GM18505 (cell line): ENCODE measurements around the gene RFX7.
"Not testable (repeated sequence)": the region's sequence is repeated elsewhere in the genome, so short reads cannot be mapped to it uniquely, and the experiment has no call there.

Experiments used
- ATAC-seq: cut with Tn5 transposase; IDR thresholded peaks from one replicate; pipeline ENCODE4 v1.9.1; 2021; ENCODE audit not compliant: unreplicated experiment
- POLR2A ChIP-seq: IDR thresholded peaks from 4 replicates; pipeline ENCODE4 v1.6.1; 2011; ENCODE audit warnings: borderline replicate concordance; ENCODE audit not compliant: insufficient read depth, insufficient read length; ENCODE audit errors: extremely low read depth

The RFX7 gene

GRCh38 chr15:56205061-56205876 lies 38.4 kb downstream of the RFX7 start:
- no peak for ATAC-seq
- TF ChIP-seq POLR2A = no peak

GRCh38 chr15:56203312-56203922 lies 40.3 kb downstream of the RFX7 start:
- ATAC-seq = not testable (repeated sequence)

DNA sequence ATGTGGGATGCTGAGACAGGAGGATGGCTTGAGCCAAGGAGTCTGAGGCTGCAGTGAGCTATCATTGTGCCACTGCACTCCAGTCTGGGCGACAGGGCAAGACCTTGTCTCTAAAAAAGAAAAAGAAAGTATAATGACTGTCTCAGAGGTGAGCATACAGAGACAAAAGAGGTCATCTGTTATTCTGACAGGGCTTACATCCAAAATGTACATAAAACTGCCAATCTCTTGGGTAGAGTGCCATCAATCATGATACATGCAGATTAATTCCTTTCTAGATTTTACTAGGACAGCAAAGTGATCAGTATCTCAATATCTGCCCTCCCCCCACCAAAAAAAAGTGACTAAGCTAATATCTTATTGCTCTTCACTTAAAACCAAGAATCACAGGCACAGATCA lies 41.0 kb downstream of the RFX7 start:
- no peak for ATAC-seq
- no peak for TF ChIP-seq POLR2A

DNA sequence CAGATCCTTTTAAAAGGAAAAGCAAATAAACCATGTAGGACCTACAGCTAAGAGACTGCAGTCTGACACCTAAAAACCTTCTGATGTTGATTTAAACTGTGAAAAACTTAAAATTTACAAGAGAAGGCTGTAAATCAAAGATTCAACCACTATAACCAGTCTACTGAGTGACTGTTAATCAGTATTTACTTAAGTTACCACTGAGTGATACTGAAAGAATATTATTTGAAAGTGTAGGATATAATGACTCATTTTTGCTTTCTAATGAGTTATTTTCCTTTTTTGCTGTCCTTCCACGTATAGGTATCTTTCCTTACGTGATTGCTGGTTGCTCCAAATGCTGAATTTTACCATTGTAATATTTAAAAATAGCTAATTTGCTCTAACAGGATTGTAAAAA lies 44.6 kb downstream of the RFX7 start:
- TF ChIP-seq POLR2A = no peak
- no peak for ATAC-seq

- no peak for TF ChIP-seq POLR2A
Measured at GRCh38 chr15:56194035-56194434, 49.6 kb downstream of the RFX7 start.

GRCh38 chr15:56192659-56193442 lies 50.8 kb downstream of the RFX7 start:
- no peak for ATAC-seq
- TF ChIP-seq POLR2A = no peak

More at GRCh38 chr15:56194035-56194434, 49.6 kb downstream of the RFX7 start:
- no peak for ATAC-seq

- ATAC-seq = no peak
- TF ChIP-seq POLR2A = no peak
Measured at GRCh38 chr15:56187665-56188064, 56.0 kb downstream of the RFX7 start.

- no peak for ATAC-seq
- TF ChIP-seq POLR2A = no peak
Measured at GRCh38 chr15:56185980-56186379, 57.7 kb downstream of the RFX7 start.

DNA sequence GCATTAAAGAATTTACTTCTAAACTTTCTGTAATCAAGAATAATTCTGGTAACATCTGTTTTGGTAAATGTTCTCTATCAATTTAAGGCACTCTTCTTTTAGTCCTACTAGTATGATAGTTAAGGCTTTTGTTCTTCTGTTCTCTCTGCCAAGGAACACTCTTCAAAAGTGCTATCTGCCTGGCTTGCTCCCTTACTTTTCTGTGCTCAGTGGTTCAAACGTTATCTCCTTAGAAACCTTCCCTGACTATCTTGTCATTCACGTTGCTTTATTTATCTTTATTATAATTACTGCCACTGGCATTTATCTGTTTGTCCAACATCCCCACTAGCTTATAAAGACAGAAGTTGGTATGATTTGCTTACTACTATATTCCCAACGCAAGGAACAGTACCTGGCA lies 59.2 kb downstream of the RFX7 start:
- no peak for TF ChIP-seq POLR2A
- no peak for ATAC-seq

DNA sequence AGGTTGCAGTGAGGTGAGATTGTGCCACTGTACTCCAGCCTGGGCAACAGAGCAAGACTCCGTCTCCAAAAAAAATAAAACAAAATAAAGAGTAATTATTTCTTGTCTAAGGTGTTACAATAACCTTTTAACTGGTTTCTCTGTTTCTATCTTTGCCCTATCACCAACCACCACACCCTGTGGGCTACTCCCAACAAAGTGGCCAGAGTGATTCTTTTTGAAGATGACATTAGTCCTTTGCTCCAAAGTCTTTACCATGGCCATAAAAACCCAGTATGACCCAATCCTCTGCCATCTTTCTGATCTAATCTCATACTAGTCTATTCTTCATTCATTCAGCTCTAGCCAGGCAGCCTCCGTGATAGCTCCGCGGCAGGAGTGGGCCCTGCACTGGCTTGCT lies 62.8 kb downstream of the RFX7 start:
- no peak for ATAC-seq
- no peak for TF ChIP-seq POLR2A

- TF ChIP-seq POLR2A = no peak
- ATAC-seq = no peak
Measured at GRCh38 chr15:56176996-56177395, 66.7 kb downstream of the RFX7 start.

GRCh38 chr15:56175788-56176187 lies 67.9 kb downstream of the RFX7 start:
- no peak for TF ChIP-seq POLR2A

DNA sequence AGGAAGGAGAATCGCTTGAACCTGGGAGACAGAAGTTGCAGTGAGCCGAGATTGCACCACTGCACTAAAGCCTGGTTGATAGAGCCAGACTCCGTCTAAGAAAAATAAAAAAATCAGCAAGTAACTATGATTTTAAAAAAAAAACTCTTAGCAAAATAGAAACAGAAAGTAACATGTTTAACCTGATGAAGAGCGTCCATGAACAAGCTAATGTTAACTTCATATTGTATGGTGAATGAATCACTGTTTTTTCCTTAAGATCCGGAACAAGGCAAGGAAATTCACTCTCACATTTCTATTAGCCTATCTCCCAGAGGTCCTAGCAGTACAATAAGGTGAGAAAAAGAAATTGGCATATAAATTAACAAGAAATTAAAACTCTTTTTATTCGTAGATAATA lies 69.0 kb downstream of the RFX7 start:
- ATAC-seq = no peak

More at GRCh38 chr15:56175788-56176187, 67.9 kb downstream of the RFX7 start:
- no peak for ATAC-seq

GRCh38 chr15:56168394-56168793 lies 75.3 kb downstream of the RFX7 start:
- no peak for TF ChIP-seq POLR2A
- ATAC-seq = no peak

More for the DNA sequence above, 69.0 kb downstream of the RFX7 start:
- no peak for TF ChIP-seq POLR2A

- no peak for ATAC-seq
- no peak for TF ChIP-seq POLR2A
Measured at GRCh38 chr15:56165234-56165633, 78.4 kb downstream of the RFX7 start.
